ENCODE data around the gene TIGD1.

DNA sequence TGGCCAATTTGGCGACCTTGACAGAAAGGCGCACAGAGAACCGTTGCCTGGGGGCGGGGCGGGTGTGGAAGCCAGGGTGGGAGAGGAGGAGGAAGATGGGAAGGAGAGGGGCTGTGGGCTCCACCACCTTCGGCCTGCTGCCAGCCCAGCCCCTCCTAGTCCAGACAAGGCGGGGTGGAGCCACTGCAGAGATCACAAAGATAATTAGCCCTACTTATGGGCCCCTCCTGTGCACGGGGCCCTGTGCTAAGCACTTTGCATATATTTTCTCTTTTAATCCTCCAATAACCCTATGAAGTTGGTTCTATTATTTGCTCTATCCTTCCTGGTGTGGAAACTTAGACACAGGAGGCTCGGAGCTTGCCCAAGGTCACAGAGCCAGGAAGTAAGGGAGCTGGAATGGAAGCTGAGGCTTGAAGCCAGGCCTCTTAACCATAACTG is 49.0 kb downstream of the TIGD1 start:
- TF ChIP-seq, protein P1, sequence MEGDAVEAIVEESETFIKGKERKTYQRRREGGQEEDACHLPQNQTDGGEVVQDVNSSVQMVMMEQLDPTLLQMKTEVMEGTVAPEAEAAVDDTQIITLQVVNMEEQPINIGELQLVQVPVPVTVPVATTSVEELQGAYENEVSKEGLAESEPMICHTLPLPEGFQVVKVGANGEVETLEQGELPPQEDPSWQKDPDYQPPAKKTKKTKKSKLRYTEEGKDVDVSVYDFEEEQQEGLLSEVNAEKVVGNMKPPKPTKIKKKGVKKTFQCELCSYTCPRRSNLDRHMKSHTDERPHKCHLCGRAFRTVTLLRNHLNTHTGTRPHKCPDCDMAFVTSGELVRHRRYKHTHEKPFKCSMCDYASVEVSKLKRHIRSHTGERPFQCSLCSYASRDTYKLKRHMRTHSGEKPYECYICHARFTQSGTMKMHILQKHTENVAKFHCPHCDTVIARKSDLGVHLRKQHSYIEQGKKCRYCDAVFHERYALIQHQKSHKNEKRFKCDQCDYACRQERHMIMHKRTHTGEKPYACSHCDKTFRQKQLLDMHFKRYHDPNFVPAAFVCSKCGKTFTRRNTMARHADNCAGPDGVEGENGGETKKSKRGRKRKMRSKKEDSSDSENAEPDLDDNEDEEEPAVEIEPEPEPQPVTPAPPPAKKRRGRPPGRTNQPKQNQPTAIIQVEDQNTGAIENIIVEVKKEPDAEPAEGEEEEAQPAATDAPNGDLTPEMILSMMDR (IDR thresholded peaks at IDR 0.05), result no peak
- no peak for TF ChIP-seq POLR2A (IDR thresholded peaks at IDR 0.05)
